Right atrium auricular region (tissue), 2 donors: ENCODE measurements around the gene STRN3. TPM values are rescaled to one million over a fixed set of nuclear protein-coding genes. Genes with fewer than 3 reads are reported as not detected.

Source experiments
- DNase-seq: peaks from one replicate; pipeline ENCODE4 v3.0.0-alpha.2; 2019; ENCODE audit warnings: low spot score
- H3K27ac ChIP-seq, 2 donors: fragments of 200-600 bp; sonication (generic); 1 replicate in 1 of 2; 2 replicates in 1 of 2; pipeline ENCODE4 v1.5.1; 2016 to 2019
- H3K27me3 ChIP-seq, 2 donors: fragments of 200-600 bp; sonication (generic); one replicate each; pipeline versions ENCODE4 v1.5.1 to v1.6.0; 2017 to 2019
- H3K36me3 ChIP-seq: fragments of 200-600 bp; sonication (generic); one replicate; pipeline ENCODE4 v1.5.1; 2016
- H3K4me1 ChIP-seq, 2 donors: fragments of 200-600 bp; sonication (generic); one replicate each; pipeline versions ENCODE4 v1.5.1 to v1.6.0; 2017 to 2019
- H3K4me3 ChIP-seq, 2 donors: fragments of 200-600 bp; sonication (generic); 1 replicate in 1 of 2; 2 replicates in 1 of 2; pipeline ENCODE4 v1.5.1; 2017 to 2019; ENCODE audit warnings: mild to moderate bottlenecking in 1 of 2, moderate library complexity in 1 of 2
- H3K9me3 ChIP-seq, 2 donors: fragments of 200-600 bp; sonication (generic); one replicate each; pipeline ENCODE4 v1.5.1; 2019
- total RNA-seq, 2 donors: library from RNA; depleted of rRNA; stranded (reverse); fragments of >200 nt; gene quantifications; one replicate each; pipeline ENCODE4 v1.1.0, GENCODE V29; 2016
- TF ChIP-seq, protein P1 (sequence below), 2 donors: fragments of 200-600 bp; sonication (generic); IDR thresholded peaks; one replicate each; pipeline ENCODE4 v1.5.1; 2019; ENCODE audit warnings: antibody characterized with exemption in 2 of 2

The STRN3 gene
- total RNA-seq, 2 donors from 2014 or later, result 34.2 to 46.8 TPM

DNA sequence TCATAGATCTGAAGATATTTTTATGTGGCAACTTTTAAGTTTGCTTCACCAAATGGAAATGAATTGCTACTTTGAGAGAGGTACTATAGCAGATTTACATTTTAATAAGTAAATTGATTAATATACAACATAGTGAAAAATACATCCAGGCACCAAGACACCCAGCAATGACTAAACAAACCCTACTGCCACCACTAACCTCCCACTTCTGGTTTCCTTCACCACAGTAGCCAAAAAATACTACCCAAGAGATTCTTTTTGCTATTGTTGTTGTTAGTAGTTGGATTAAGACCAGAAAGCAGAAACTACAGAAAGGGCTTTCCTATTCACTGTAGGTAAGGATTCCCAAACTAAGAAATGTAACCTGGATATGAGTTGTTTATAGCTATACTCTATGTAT, 97.7 kb downstream of the STRN3 start:
- TF ChIP-seq, protein P1, sequence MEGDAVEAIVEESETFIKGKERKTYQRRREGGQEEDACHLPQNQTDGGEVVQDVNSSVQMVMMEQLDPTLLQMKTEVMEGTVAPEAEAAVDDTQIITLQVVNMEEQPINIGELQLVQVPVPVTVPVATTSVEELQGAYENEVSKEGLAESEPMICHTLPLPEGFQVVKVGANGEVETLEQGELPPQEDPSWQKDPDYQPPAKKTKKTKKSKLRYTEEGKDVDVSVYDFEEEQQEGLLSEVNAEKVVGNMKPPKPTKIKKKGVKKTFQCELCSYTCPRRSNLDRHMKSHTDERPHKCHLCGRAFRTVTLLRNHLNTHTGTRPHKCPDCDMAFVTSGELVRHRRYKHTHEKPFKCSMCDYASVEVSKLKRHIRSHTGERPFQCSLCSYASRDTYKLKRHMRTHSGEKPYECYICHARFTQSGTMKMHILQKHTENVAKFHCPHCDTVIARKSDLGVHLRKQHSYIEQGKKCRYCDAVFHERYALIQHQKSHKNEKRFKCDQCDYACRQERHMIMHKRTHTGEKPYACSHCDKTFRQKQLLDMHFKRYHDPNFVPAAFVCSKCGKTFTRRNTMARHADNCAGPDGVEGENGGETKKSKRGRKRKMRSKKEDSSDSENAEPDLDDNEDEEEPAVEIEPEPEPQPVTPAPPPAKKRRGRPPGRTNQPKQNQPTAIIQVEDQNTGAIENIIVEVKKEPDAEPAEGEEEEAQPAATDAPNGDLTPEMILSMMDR (IDR thresholded peaks at IDR 0.05), result no peak
- no peaks in the 10 kb centered on the region for H3K27me3 ChIP-seq
- no peaks in the 10 kb centered on the region for H3K4me1 ChIP-seq
- no peak for DNase-seq
- H3K27ac ChIP-seq, result no peak overlapping the region
- H3K4me3 ChIP-seq, result no peak overlapping the region
- no peaks in the 10 kb centered on the region for H3K9me3 ChIP-seq
- H3K36me3 ChIP-seq, result peaks cover 8% of the 10 kb centered on the region

DNA sequence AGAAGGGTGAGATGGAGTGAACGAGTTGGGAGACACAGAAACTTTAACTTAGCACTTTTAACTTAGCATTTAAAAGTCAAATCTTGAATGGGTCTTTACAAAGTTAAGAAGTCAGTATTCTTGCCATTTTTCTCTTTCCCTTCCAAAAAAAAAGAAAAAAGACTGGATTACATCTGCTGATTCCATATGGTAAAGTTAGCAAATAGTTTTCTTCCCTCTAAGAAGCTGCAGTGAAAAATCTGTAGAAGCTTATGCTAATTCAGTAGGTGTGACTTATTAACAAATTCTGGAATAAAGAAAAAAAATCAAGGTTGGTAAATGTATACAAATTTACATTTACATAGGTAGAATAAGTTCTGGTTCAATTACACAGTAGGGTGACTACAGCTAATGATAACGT, 100.9 kb downstream of the STRN3 start:
- no peak for DNase-seq
- H3K4me1 ChIP-seq, result no peaks in the 10 kb centered on the region
- H3K27ac ChIP-seq, result no peak overlapping the region
- H3K27me3 ChIP-seq, result no peaks in the 10 kb centered on the region
- H3K9me3 ChIP-seq, result no peaks in the 10 kb centered on the region
- H3K4me3 ChIP-seq, result no peak overlapping the region
- no peaks in the 10 kb centered on the region for H3K36me3 ChIP-seq
- TF ChIP-seq, protein P1 (IDR thresholded peaks at IDR 0.05), result no peak

DNA sequence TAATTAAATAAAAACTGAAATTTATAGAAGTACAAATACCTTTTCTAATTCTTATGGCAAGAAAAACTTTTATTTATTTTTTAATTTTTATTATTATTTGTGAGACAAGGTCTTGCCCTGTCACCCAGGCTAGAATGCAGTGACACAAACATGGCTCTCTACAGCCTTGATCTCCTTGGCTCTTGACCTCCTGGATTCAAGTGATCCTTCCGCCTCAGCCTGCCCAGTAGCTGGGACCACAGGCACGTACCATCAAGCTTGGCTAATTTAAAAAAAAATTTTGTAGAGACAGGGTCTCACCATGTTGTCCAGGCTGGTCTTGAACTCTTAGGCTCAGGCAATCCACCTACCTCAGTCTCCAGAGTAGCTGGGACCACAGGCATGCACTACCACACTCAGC, 104.4 kb downstream of the STRN3 start:
- no peaks in the 10 kb centered on the region for H3K9me3 ChIP-seq
- H3K27ac ChIP-seq, result no peak overlapping the region
- no peaks in the 10 kb centered on the region for H3K4me1 ChIP-seq
- no peaks in the 10 kb centered on the region for H3K27me3 ChIP-seq
- no peak for DNase-seq
- no peak overlapping the region for H3K4me3 ChIP-seq
- no peaks in the 10 kb centered on the region for H3K36me3 ChIP-seq
- TF ChIP-seq, protein P1 (IDR thresholded peaks at IDR 0.05), result no peak

DNA sequence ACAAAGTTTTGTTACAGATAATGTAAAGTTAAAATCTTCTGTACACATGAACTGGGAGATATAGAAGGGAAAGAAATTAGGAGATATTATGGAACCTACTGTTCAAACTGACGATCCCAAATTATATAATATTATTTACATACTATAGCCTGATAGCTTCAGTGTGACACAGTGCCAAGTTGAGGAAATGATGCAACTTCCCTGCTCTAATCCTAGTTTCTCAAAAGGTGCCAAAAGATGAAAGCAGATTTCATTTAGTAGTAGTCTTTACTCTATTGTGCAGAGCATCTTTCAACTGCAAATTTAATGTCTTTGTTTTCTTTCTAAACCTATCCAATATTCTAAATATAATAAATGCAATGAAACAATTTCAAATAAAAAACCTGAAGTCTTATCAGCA, 104.9 kb downstream of the STRN3 start:
- Histone ChIP-seq H3K4me3 (no peak overlapping the region), H3K9me3 (no peaks in the 10 kb centered on the region), H3K36me3 (no peaks in the 10 kb centered on the region), H3K27me3 (no peaks in the 10 kb centered on the region), H3K4me1 (no peaks in the 10 kb centered on the region), H3K27ac (no peak overlapping the region)
- no peak for DNase-seq
- TF ChIP-seq, protein P1 (IDR thresholded peaks at IDR 0.05), result no peak

DNA sequence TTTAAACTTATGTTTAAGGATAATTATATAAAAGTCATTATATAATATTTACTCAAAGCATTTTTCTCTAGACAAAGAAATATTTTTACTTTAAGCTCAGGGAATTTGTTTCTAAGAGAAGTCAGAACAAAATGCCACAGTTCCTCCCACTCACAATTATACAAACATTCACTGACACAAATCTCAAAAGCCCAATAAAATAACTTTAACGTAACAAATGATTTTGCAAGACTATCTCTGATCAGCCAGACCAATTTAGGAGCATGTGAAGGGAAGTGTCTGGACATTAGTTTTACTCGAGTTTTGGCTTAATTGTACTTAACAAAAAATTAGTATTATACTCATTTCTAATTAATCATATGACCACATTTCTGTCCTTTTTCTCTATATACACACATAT, 110.6 kb downstream of the STRN3 start:
- H3K4me1 ChIP-seq, result no peaks in the 10 kb centered on the region
- no peaks in the 10 kb centered on the region for H3K9me3 ChIP-seq
- TF ChIP-seq, protein P1 (IDR thresholded peaks at IDR 0.05), result no peak
- no peak overlapping the region for H3K4me3 ChIP-seq
- H3K27me3 ChIP-seq, result no peaks in the 10 kb centered on the region
- peaks cover 10% of the 10 kb centered on the region for H3K36me3 ChIP-seq
- no peak overlapping the region for H3K27ac ChIP-seq
- DNase-seq, result no peak

DNA sequence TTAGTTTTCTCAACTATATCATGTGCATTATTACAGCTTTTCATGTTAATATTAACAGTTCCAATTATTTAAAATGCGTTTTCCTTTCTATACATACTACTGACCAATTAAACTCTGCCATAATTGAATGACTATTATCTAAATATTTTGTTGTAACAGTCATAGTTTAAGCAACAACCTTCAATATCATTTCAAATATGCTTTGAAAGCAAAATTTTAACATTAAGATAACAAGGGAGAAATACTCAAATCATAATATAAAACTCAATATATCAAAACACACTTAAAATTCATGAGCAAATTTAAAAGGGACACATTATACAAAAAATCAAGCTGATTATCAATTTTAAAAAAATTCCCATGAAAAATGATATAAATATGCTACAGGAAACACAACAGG, 111.4 kb downstream of the STRN3 start:
- no peak for DNase-seq
- H3K4me1 ChIP-seq, result no peaks in the 10 kb centered on the region
- H3K9me3 ChIP-seq, result no peaks in the 10 kb centered on the region
- TF ChIP-seq, protein P1 (IDR thresholded peaks at IDR 0.05), result no peak
- no peak overlapping the region for H3K27ac ChIP-seq
- H3K27me3 ChIP-seq, result no peaks in the 10 kb centered on the region
- peaks cover 16% of the 10 kb centered on the region for H3K36me3 ChIP-seq
- H3K4me3 ChIP-seq, result no peak overlapping the region
